Osteoblast (primary cell): ENCODE results near the gene KRTAP4-8. TPM values are rescaled to one million over a fixed set of nuclear protein-coding genes. Genes with fewer than 3 reads are reported as not detected.

Experiments used
- DNase-seq: peaks from one replicate; pipeline ENCODE4 v3.0.0; 2011; ENCODE audit warnings: low spot score, mixed read lengths; ENCODE audit not compliant: insufficient read length; ENCODE audit errors: missing footprints
- H2AFZ ChIP-seq: 2 replicates; pipeline ENCODE4 v1.6.0; 2011; ENCODE audit warnings: mild to moderate bottlenecking, low read length
- H3K27ac ChIP-seq: 2 replicates; pipeline ENCODE4 v1.5.1; 2011; ENCODE audit warnings: mild to moderate bottlenecking, low read depth, low read length, moderate library complexity
- H3K27me3 ChIP-seq: 2 replicates; pipeline ENCODE4 v1.6.0; 2012; ENCODE audit warnings: mild to moderate bottlenecking, control low read depth, inconsistent platforms, low read length, moderate library complexity; ENCODE audit not compliant: insufficient read depth
- H3K36me3 ChIP-seq: 2 replicates; pipeline ENCODE4 v1.5.1; 2011; ENCODE audit warnings: mild to moderate bottlenecking, low read length, control low read depth, moderate library complexity; ENCODE audit not compliant: insufficient read depth
- H3K4me1 ChIP-seq: 2 replicates; pipeline ENCODE4 v1.5.1; 2011; ENCODE audit warnings: mild to moderate bottlenecking, low read length, control low read depth, moderate library complexity; ENCODE audit not compliant: insufficient read depth
- H3K4me2 ChIP-seq: 2 replicates; pipeline ENCODE4 v1.6.0; 2011; ENCODE audit warnings: mild to moderate bottlenecking, low read length; ENCODE audit not compliant: insufficient read depth
- H3K4me3 ChIP-seq: fragments of 200-600 bp; sonication (generic); 3 replicates; pipeline ENCODE4 v1.5.1; 2012; ENCODE audit warnings: mild to moderate bottlenecking, low read length, inconsistent platforms; ENCODE audit not compliant: insufficient read depth
- H3K79me2 ChIP-seq: 2 replicates; pipeline ENCODE4 v1.6.0; 2012; ENCODE audit warnings: mild to moderate bottlenecking, low read length, control low read depth, inconsistent platforms; ENCODE audit not compliant: insufficient read depth
- H3K9me3 ChIP-seq: 2 replicates; pipeline ENCODE4 v1.5.1; 2011; ENCODE audit warnings: low read depth, low read length, control low read depth
- H4K20me1 ChIP-seq: 2 replicates; pipeline ENCODE4 v1.6.0; 2012; ENCODE audit warnings: mild to moderate bottlenecking, low read length, control low read depth; ENCODE audit not compliant: insufficient read depth
- total RNA-seq: library from RNA; depleted of rRNA; stranded (reverse); fragments of >200 nt; gene quantifications from 2 replicates; pipeline ENCODE4 v1.2.3, GENCODE V29; 2012
- TF ChIP-seq, protein P1 (sequence below): IDR thresholded peaks from 2 replicates; pipeline ENCODE4 v1.5.1; 2011; ENCODE audit warnings: mild to moderate bottlenecking, low read depth, low read length, moderate library complexity; ENCODE audit errors: extremely low read depth

The KRTAP4-8 gene
- total RNA-seq, 1 donor, result not detected

DNA sequence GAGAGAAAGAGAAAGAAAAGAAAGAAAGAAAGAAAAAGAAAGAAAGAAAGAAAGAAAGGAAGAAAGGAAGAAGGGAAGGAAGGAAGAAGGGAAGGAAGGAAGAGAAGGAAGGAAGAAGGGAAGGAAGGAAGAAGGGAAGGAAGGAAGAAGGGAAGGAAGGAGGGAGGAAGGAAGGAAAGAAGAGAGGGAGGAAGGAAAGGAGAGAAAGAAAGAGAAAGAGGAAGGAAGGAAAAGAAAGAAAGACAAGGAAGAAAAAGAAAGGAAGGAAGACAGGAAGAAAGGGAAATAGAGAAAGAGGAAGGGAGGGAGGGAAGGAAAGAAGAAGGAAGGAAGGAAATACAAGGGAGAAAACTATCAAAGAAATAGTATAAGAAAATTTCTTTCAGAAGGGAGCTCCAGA is 21.2 kb downstream of the KRTAP4-8 start:
- Histone ChIP-seq H3K27ac (no peak overlapping the region), H3K9me3 (no peaks in the 10 kb centered on the region), H3K4me2 (no peak overlapping the region), H3K4me1 (peaks cover 3% of the 10 kb centered on the region), H3K4me3 (no peak overlapping the region), H2AFZ (no peak overlapping the region), H3K79me2 (no peaks in the 10 kb centered on the region), H3K27me3 (no peaks in the 10 kb centered on the region), H4K20me1 (no peaks in the 10 kb centered on the region), H3K36me3 (no peaks in the 10 kb centered on the region)
- no peak for DNase-seq
- TF ChIP-seq, protein P1, sequence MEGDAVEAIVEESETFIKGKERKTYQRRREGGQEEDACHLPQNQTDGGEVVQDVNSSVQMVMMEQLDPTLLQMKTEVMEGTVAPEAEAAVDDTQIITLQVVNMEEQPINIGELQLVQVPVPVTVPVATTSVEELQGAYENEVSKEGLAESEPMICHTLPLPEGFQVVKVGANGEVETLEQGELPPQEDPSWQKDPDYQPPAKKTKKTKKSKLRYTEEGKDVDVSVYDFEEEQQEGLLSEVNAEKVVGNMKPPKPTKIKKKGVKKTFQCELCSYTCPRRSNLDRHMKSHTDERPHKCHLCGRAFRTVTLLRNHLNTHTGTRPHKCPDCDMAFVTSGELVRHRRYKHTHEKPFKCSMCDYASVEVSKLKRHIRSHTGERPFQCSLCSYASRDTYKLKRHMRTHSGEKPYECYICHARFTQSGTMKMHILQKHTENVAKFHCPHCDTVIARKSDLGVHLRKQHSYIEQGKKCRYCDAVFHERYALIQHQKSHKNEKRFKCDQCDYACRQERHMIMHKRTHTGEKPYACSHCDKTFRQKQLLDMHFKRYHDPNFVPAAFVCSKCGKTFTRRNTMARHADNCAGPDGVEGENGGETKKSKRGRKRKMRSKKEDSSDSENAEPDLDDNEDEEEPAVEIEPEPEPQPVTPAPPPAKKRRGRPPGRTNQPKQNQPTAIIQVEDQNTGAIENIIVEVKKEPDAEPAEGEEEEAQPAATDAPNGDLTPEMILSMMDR, result no peak

DNA sequence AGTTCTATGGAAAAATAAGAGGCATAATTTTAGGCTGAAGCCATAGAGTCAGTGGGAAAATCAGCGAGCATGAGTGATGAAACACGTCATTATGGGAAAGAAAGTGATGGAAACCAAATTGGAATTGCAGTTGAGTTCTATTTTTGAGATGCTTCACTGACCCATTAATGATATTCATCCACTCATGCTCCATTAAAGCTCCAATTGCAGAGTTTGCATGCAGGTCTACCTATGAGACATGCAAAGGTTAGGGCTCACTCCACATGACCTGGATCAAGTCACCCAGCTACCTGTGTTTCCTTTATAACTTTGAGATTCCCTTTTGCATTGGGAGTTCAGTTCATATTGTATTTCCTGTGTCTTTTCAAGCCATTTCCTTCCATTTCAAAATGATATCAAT is 24.3 kb downstream of the KRTAP4-8 start:
- Histone ChIP-seq H2AFZ (no peak overlapping the region), H3K27me3 (no peaks in the 10 kb centered on the region), H3K27ac (no peak overlapping the region), H4K20me1 (no peaks in the 10 kb centered on the region), H3K9me3 (no peaks in the 10 kb centered on the region), H3K4me3 (no peak overlapping the region), H3K4me1 (peaks cover 3% of the 10 kb centered on the region), H3K36me3 (no peaks in the 10 kb centered on the region), H3K4me2 (no peak overlapping the region), H3K79me2 (no peaks in the 10 kb centered on the region)
- TF ChIP-seq, protein P1, result no peak
- no peak for DNase-seq

DNA sequence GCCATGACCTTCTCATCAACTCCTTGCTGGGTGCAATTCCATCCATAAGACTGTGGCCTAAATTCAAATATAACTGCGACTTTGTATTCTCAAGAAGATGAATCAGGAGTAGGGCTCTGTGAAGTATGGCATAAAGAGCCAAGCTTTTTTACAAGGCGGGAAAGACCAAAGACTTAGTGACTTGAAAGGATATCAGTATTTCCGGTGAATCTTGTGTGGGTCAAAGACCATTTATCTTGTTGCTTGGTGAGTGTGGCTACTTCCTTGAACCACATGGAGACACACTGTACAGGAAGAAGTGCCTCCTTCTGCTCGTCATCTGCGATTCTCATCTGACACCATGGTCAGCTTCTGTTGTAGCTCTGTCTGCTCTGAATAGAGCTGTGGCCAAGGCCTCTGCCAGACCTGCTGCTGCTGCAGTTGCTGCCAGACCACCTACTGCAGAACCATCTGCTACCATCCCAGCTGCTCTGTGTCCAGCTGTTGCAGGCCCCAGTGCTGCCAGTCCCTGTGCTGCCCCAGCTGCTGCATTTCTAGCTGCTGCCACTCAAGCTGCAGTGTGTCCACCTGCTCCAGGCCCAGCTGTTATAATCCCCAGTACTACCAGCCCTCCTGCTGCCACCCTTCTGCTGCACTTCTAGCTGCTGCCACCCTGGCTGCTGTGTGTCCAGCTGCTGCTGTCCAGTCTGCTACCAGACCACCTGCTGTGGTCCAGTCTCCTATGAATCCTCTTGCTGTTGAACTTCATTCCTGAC is 26.2 kb downstream of the KRTAP4-8 start:
- H2AFZ ChIP-seq, result peak overlapping the region; percentile 4

DNA sequence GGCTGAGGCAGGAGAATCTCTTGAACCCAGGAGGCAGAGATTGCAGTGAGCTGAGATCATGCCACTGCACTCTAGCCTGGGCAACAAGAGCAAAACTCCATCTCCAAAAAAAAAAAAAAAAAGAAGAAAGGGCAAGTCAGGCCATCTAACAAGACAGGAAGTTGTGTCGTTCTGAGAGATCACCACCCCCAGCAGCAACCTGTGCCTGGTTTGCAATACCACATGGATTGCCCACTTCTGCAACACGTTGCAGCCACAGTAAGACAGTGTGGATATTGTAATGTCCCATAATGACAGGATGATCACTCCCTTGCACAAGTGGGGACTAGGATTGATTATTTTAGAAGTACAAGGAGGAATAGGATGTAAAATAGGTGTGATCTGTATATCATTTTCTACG is 28.9 kb downstream of the KRTAP4-8 start:
- H3K4me1 ChIP-seq, result peaks cover 5% of the 10 kb centered on the region
- no peaks in the 10 kb centered on the region for H3K79me2 ChIP-seq
- no peaks in the 10 kb centered on the region for H3K36me3 ChIP-seq

More for the DNA sequence above, 26.2 kb downstream of the KRTAP4-8 start:
- Histone ChIP-seq H3K27ac (no peak overlapping the region), H3K27me3 (no peaks in the 10 kb centered on the region), H3K4me3 (no peak overlapping the region), H3K36me3 (no peaks in the 10 kb centered on the region), H3K4me2 (no peak overlapping the region), H4K20me1 (no peaks in the 10 kb centered on the region), H3K9me3 (no peaks in the 10 kb centered on the region), H3K79me2 (no peaks in the 10 kb centered on the region), H3K4me1 (peaks cover 3% of the 10 kb centered on the region)
- no peak for DNase-seq
- TF ChIP-seq, protein P1, result no peak

More for the DNA sequence above, 28.9 kb downstream of the KRTAP4-8 start:
- H3K9me3 ChIP-seq, result no peaks in the 10 kb centered on the region
- no peak for DNase-seq
- no peak overlapping the region for H2AFZ ChIP-seq
- H4K20me1 ChIP-seq, result no peaks in the 10 kb centered on the region
- H3K4me3 ChIP-seq, result no peak overlapping the region
- TF ChIP-seq, protein P1, result no peak
- H3K4me2 ChIP-seq, result no peak overlapping the region
- H3K27ac ChIP-seq, result no peak overlapping the region
- no peaks in the 10 kb centered on the region for H3K27me3 ChIP-seq
